HG02852 (cell line): ENCODE measurements around the gene MAP2.

ENCODE experiments used
- ATAC-seq: cut with Tn5 transposase; IDR thresholded peaks from one replicate; pipeline ENCODE4 v1.9.1; 2021; ENCODE audit warnings: mild to moderate bottlenecking, moderate library complexity; ENCODE audit not compliant: unreplicated experiment

The MAP2 gene

GRCh38 chr2:209640358-209640757 is 216.5 kb downstream of the MAP2 start:
- ATAC-seq: no peak

- ATAC-seq: no peak
These were observed 218.4 kb downstream of the MAP2 start for GRCh38 chr2:209642146-209642820.

GRCh38 chr2:209644842-209645241 is 221.0 kb downstream of the MAP2 start:
- ATAC-seq: no peak

- no peak for ATAC-seq
These were observed 224.9 kb downstream of the MAP2 start for GRCh38 chr2:209648714-209649113.

- ATAC-seq: no peak
These were observed 229.3 kb downstream of the MAP2 start for GRCh38 chr2:209653134-209653533.

- no peak for ATAC-seq
These were observed 237.5 kb downstream of the MAP2 start for GRCh38 chr2:209661286-209661894.

- ATAC-seq: no peak
These were observed 238.2 kb downstream of the MAP2 start for GRCh38 chr2:209662021-209662420.

GRCh38 chr2:209663139-209663538 is 239.3 kb downstream of the MAP2 start:
- peak; percentile 81 for ATAC-seq

GRCh38 chr2:209663656-209664055 is 239.8 kb downstream of the MAP2 start:
- ATAC-seq: no peak

GRCh38 chr2:209666296-209666695 is 242.4 kb downstream of the MAP2 start:
- ATAC-seq: no peak

- ATAC-seq: no peak
These were observed 247.3 kb downstream of the MAP2 start for GRCh38 chr2:209671020-209671680.

- ATAC-seq: no peak
These were observed 250.0 kb downstream of the MAP2 start for GRCh38 chr2:209673811-209674210.

- no peak for ATAC-seq
These were observed 256.7 kb downstream of the MAP2 start for GRCh38 chr2:209680596-209680995.

- no peak for ATAC-seq
These were observed 257.4 kb downstream of the MAP2 start for GRCh38 chr2:209681201-209681735.

GRCh38 chr2:209682646-209683045 is 258.8 kb downstream of the MAP2 start:
- ATAC-seq: no peak

GRCh38 chr2:209685340-209685739 is 261.5 kb downstream of the MAP2 start:
- ATAC-seq: no peak

- no peak for ATAC-seq
These were observed 262.1 kb downstream of the MAP2 start for GRCh38 chr2:209685963-209686362.

GRCh38 chr2:209686448-209686847 is 262.6 kb downstream of the MAP2 start:
- no peak for ATAC-seq

- no peak for ATAC-seq
These were observed 263.6 kb downstream of the MAP2 start for GRCh38 chr2:209687323-209687969.

- no peak for ATAC-seq
These were observed 264.5 kb downstream of the MAP2 start for GRCh38 chr2:209688385-209688784.

GRCh38 chr2:209690029-209690754 is 266.3 kb downstream of the MAP2 start:
- ATAC-seq: no peak
